ENCODE results near the gene ILKAP. TPM values are rescaled to one million over a fixed set of nuclear protein-coding genes. Genes with fewer than 3 reads are reported as not detected.

The ILKAP gene
- total RNA-seq, 1 donor from 2014 or later = 62.6 TPM

GRCh38 chr2:238226698-238227586 is 23.4 kb upstream of the ILKAP start:
- Histone ChIP-seq H3K27me3 (no peaks in the 10 kb centered on the region), H3K4me3 (no peak overlapping the region), H3K4me1 (peaks cover 7% of the 10 kb centered on the region), H3K36me3 (no peaks in the 10 kb centered on the region), H3K27ac (no peak overlapping the region), H3K9me3 (no peaks in the 10 kb centered on the region)
- TF ChIP-seq POLR2A (IDR thresholded peaks at IDR 0.05) (no peak), POLR2AphosphoS5 (IDR thresholded peaks at IDR 0.05; ENCODE audit: insufficient read depth in 1 of 2, low read depth in 1 of 2) (no peak), CTCF (IDR thresholded peaks at IDR 0.05) (no peak)
- intact Hi-C loops (cut with DNase I) = no loop called here
- DNase-seq (ENCODE audit: extremely low spot score in 2 of 2) = no peak

DNA sequence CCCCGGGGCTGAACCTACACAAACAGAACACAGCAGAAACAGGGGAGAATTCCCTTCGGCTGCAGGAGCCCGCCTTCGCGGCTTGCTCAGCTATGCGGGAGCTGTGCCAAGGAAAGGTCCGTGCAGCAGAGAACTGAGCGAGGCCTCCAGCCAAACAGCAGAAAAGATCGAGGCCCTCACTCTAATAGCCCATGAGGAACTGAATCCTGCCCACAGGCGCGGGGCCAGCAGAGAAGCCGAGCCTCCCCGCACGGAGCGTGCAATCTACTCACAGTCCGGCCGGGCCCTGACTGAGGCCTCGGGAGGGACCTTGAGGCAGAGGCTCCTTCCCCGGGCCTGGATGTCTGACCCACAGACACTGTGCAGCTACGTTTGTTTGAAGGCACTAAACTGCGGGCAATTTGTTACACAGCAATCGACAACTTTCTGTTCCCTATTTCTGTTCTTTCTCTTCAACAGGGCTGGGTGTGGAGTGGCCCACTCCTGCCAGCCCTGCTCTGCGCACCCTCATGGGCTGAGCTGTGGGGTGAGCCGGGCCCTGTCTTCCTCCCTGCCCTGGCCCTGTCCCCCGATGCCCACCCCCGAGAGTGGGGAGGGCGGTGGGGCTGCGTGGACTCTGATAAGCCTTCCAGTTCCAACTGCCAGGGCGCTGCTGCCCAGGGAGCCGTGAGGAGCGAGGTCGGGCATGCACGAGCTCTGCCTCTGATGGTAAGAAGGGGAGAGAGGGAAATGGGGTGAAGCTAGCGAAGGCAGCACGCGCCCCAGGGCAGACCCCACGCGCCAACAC is 22.6 kb upstream of the ILKAP start:
- Histone ChIP-seq H3K27me3 (no peaks in the 10 kb centered on the region), H3K4me3 (no peak overlapping the region), H3K4me1 (peaks cover 3% of the 10 kb centered on the region), H3K9me3 (no peaks in the 10 kb centered on the region), H3K27ac (no peak overlapping the region), H3K36me3 (no peaks in the 10 kb centered on the region)
- no peak for DNase-seq (ENCODE audit: extremely low spot score in 2 of 2)
- TF ChIP-seq CTCF (IDR thresholded peaks at IDR 0.05) (no peak), POLR2AphosphoS5 (IDR thresholded peaks at IDR 0.05; ENCODE audit: insufficient read depth in 1 of 2, low read depth in 1 of 2) (no peak), POLR2A (IDR thresholded peaks at IDR 0.05) (no peak)
- intact Hi-C loops (cut with DNase I) = no loop called here

DNA sequence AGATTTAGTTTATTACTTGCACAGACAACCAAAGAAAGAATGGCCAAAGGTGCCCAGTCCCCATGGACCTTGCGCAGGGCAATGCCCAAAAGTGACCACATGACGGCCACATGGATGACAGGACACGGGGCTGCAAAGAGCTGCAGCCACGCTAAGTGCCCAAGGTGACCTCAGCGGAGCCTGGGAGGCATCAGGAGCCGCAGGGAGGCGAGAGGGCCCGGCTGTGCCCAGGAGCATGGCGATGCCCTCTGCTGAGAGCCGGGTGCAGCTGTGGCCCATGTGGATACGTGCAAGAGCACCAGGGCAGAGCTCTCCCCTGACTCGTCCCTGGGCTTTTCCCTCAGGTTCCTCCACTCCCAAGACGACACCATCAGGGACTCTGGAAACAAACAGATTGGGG is 21.6 kb upstream of the ILKAP start:
- Histone ChIP-seq H3K9me3 (no peaks in the 10 kb centered on the region), H3K4me3 (no peak overlapping the region), H3K36me3 (no peaks in the 10 kb centered on the region), H3K4me1 (no peaks in the 10 kb centered on the region), H3K27me3 (no peaks in the 10 kb centered on the region), H3K27ac (no peak overlapping the region)
- intact Hi-C loops (cut with DNase I) = no loop called here
- DNase-seq (ENCODE audit: extremely low spot score in 2 of 2) = no peak
- no peak for TF ChIP-seq CTCF (IDR thresholded peaks at IDR 0.05)
- no peak for TF ChIP-seq POLR2AphosphoS5 (IDR thresholded peaks at IDR 0.05; ENCODE audit: insufficient read depth in 1 of 2, low read depth in 1 of 2)
- TF ChIP-seq POLR2A (IDR thresholded peaks at IDR 0.05) = no peak

DNA sequence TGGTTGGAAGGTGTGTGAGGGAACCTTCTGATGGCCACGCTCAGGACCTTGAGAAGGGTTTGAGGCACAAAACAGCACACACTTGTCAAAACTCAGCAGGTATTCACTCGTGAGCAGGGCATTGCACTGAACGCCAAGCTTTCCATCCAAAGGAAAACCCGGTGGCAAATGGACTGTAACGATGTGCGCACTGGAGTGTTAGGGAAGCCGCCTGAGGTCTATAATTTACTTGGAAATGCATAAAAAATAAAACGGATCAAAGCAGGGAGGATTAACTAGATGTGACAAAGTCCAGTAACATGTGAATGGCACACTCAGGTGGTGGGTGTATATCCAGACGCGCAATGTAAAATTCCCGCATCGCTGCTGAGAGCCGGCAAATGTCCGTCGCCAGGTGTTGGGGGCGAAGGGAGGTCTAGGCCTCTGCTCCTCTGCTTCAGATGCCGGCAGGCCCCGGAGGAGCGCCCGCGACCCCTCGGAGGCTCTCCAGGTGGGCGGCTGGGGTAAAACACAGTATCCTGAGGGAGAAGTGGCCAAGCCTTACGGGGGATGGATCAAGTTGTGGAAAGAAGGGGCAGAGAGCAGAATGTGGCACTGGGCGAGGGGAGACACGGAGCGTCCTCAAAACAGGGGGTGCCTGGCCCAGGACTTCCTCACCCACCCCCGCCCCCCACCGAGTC is 21.0 kb upstream of the ILKAP start:
- H3K4me1 ChIP-seq = no peaks in the 10 kb centered on the region
- DNase-seq (ENCODE audit: extremely low spot score in 2 of 2) = no peak

More for the DNA sequence above, 21.0 kb upstream of the ILKAP start:
- Histone ChIP-seq H3K36me3 (no peaks in the 10 kb centered on the region), H3K9me3 (no peaks in the 10 kb centered on the region), H3K27ac (no peak overlapping the region), H3K27me3 (no peaks in the 10 kb centered on the region), H3K4me3 (no peak overlapping the region)
- no peak for TF ChIP-seq CTCF (IDR thresholded peaks at IDR 0.05)
- TF ChIP-seq POLR2A (IDR thresholded peaks at IDR 0.05) = no peak
- TF ChIP-seq POLR2AphosphoS5 (IDR thresholded peaks at IDR 0.05; ENCODE audit: insufficient read depth in 1 of 2, low read depth in 1 of 2) = no peak
- intact Hi-C loops (cut with DNase I) = no loop called here
